ENCODE results near the gene INPP4B.

INPP4B gene

GRCh38 chr4:142248946-142249345 is 597.2 kb downstream of the INPP4B start:
- ATAC-seq (ENCODE audit: low read depth) (peak; percentile 77), DNase-seq (ENCODE audit: low spot score) (no peak)
- Histone ChIP-seq H3K9me3 (ENCODE audit: severe bottlenecking) (no peaks in the 10 kb centered on the region), H3K4me3 (ENCODE audit: severe bottlenecking) (no peak overlapping the region), H3K36me3 (ENCODE audit: low read depth) (peaks cover 18% of the 10 kb centered on the region), H3K4me1 (ENCODE audit: insufficient read depth, poor library complexity, severe bottlenecking) (peaks cover 6% of the 10 kb centered on the region), H3K27ac (ENCODE audit: poor library complexity, severe bottlenecking) (no peak overlapping the region), H3K27me3 (ENCODE audit: insufficient read depth, poor library complexity, severe bottlenecking) (no peaks in the 10 kb centered on the region)
- no peak for TF ChIP-seq CTCF (IDR thresholded peaks at IDR 0.05; ENCODE audit: poor library complexity, severe bottlenecking)

- no peak for DNase-seq (ENCODE audit: low spot score)
- no peaks in the 10 kb centered on the region for H3K9me3 ChIP-seq (ENCODE audit: severe bottlenecking)
- no peak for ATAC-seq (ENCODE audit: low read depth)
- no peaks in the 10 kb centered on the region for H3K27me3 ChIP-seq (ENCODE audit: insufficient read depth, poor library complexity, severe bottlenecking)
- H3K4me3 ChIP-seq (ENCODE audit: severe bottlenecking), result no peak overlapping the region
- TF ChIP-seq CTCF (IDR thresholded peaks at IDR 0.05; ENCODE audit: poor library complexity, severe bottlenecking), result no peak
- no peak overlapping the region for H3K27ac ChIP-seq (ENCODE audit: poor library complexity, severe bottlenecking)
- H3K36me3 ChIP-seq (ENCODE audit: low read depth), result peaks cover 5% of the 10 kb centered on the region
- H3K4me1 ChIP-seq (ENCODE audit: insufficient read depth, poor library complexity, severe bottlenecking), result peaks cover 8% of the 10 kb centered on the region
Measured at GRCh38 chr4:142243255-142243654, 602.8 kb downstream of the INPP4B start.

GRCh38 chr4:142242156-142242555 is 603.9 kb downstream of the INPP4B start:
- Histone ChIP-seq H3K4me1 (ENCODE audit: insufficient read depth, poor library complexity, severe bottlenecking) (peaks cover 14% of the 10 kb centered on the region), H3K27me3 (ENCODE audit: insufficient read depth, poor library complexity, severe bottlenecking) (no peaks in the 10 kb centered on the region), H3K36me3 (ENCODE audit: low read depth) (peaks cover 14% of the 10 kb centered on the region), H3K9me3 (ENCODE audit: severe bottlenecking) (no peaks in the 10 kb centered on the region), H3K27ac (ENCODE audit: poor library complexity, severe bottlenecking) (no peak overlapping the region), H3K4me3 (ENCODE audit: severe bottlenecking) (no peak overlapping the region)
- TF ChIP-seq CTCF (IDR thresholded peaks at IDR 0.05; ENCODE audit: poor library complexity, severe bottlenecking), result no peak
- no peak for ATAC-seq (ENCODE audit: low read depth)
- DNase-seq (ENCODE audit: low spot score), result no peak

GRCh38 chr4:142238589-142238988 is 607.5 kb downstream of the INPP4B start:
- Histone ChIP-seq H3K27me3 (ENCODE audit: insufficient read depth, poor library complexity, severe bottlenecking) (no peaks in the 10 kb centered on the region), H3K4me3 (ENCODE audit: severe bottlenecking) (no peak overlapping the region), H3K9me3 (ENCODE audit: severe bottlenecking) (no peaks in the 10 kb centered on the region), H3K27ac (ENCODE audit: poor library complexity, severe bottlenecking) (peak overlapping the region; percentile 24), H3K36me3 (ENCODE audit: low read depth) (peaks cover 38% of the 10 kb centered on the region), H3K4me1 (ENCODE audit: insufficient read depth, poor library complexity, severe bottlenecking) (peaks cover 27% of the 10 kb centered on the region)
- peak; percentile 55; the same call in 2 of the 3 replicates for ATAC-seq (ENCODE audit: low read depth)
- no peak for TF ChIP-seq CTCF (IDR thresholded peaks at IDR 0.05; ENCODE audit: poor library complexity, severe bottlenecking)
- DNase-seq (ENCODE audit: low spot score), result no peak

- peaks cover 27% of the 10 kb centered on the region for H3K4me1 ChIP-seq (ENCODE audit: insufficient read depth, poor library complexity, severe bottlenecking)
- peak overlapping the region; percentile 37 for H3K27ac ChIP-seq (ENCODE audit: poor library complexity, severe bottlenecking)
- no peaks in the 10 kb centered on the region for H3K27me3 ChIP-seq (ENCODE audit: insufficient read depth, poor library complexity, severe bottlenecking)
- peak; percentile 70 for ATAC-seq (ENCODE audit: low read depth)
- DNase-seq (ENCODE audit: low spot score), result no peak
- H3K36me3 ChIP-seq (ENCODE audit: low read depth), result peaks cover 43% of the 10 kb centered on the region
- H3K9me3 ChIP-seq (ENCODE audit: severe bottlenecking), result no peaks in the 10 kb centered on the region
- H3K4me3 ChIP-seq (ENCODE audit: severe bottlenecking), result no peak overlapping the region
- no peak for TF ChIP-seq CTCF (IDR thresholded peaks at IDR 0.05; ENCODE audit: poor library complexity, severe bottlenecking)
Measured at GRCh38 chr4:142236268-142236667, 609.8 kb downstream of the INPP4B start.

All from RWPE2 (cell line).